Activated naive CD4-positive, alpha-beta T cell treated with anti-CD3 and anti-CD28 coated beads, Interleukin-2, amount 50 U/mL, for 72 hours (primary cell): Measurements from ENCODE around the gene CTPS2. TPM values are rescaled to one million over a fixed set of nuclear protein-coding genes. Genes with fewer than 3 reads are reported as not detected.
"Not testable (repeated sequence)": the region's sequence is repeated elsewhere in the genome, so short reads cannot be mapped to it uniquely, and the experiment has no call there.

ENCODE experiments used
- ATAC-seq, 2 donors: fragments of 150-1000 bp; cut with Tn5 transposase; 2 replicates each; pipeline ENCODE4 v1.10.0; 2021; ENCODE audit warnings: mild to moderate bottlenecking in 2 of 2, moderate library complexity in 2 of 2
- DNase-seq, 2 donors: peaks; one replicate each; pipeline ENCODE4 v3.0.0; 2021 to 2022; ENCODE audit warnings: low spot score in 2 of 2
- H3K27ac Mint-ChIP-seq, 2 donors: one replicate each; pipeline ENCODE4 v1.8.0; 2022; ENCODE audit warnings: mild to moderate bottlenecking in 2 of 2, mixed read lengths in 2 of 2
- H3K36me3 Mint-ChIP-seq, 2 donors: one replicate each; pipeline ENCODE4 v1.8.0; 2022; ENCODE audit warnings: mixed read lengths in 2 of 2
- H3K9me3 Mint-ChIP-seq, 2 donors: one replicate each; pipeline ENCODE4 v1.8.0; 2022; ENCODE audit warnings: mixed read lengths in 2 of 2
- total RNA-seq, 2 donors: library from RNA; stranded (reverse); gene quantifications; one replicate each; pipeline ENCODE4 v1.2.3, GENCODE V29; 2022

Gene CTPS2
- total RNA-seq, 2 donors from 2014 or later, result 2.0 to 8.4 TPM

DNA sequence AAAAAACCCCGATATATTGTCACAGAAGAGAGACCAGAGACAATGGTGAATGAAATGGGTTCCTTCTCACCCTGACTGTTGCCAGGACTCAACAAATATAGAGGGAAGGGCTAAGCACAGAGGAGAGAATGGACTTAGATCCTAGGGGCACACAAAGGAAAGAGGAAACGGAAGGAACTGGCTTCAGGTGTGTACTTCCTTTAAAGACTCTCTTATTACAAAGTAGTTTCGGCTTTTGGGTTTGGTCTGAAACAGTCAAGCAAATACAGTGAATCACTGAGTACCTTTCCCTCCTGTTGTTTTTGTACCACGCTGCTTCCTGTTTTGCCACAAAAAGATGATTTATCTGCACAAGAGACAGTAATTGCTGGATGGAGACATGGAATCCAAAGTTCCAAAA is 108.6 kb downstream of the CTPS2 start:
- no peak for DNase-seq
- ATAC-seq, result peak; percentile 73 to 91
- peak overlapping the region; percentile 90 to 95 for H3K27ac Mint-ChIP-seq
- H3K9me3 Mint-ChIP-seq, result no peaks in the 10 kb centered on the region
- no peaks in the 10 kb centered on the region for H3K36me3 Mint-ChIP-seq

GRCh38 chrX:16603235-16603634 is 109.2 kb downstream of the CTPS2 start:
- not testable (repeated sequence) for H3K36me3 Mint-ChIP-seq, ATAC-seq, H3K9me3 Mint-ChIP-seq, DNase-seq
- peak overlapping the region in 1 of 2 donors; percentile 90 for H3K27ac Mint-ChIP-seq

DNA sequence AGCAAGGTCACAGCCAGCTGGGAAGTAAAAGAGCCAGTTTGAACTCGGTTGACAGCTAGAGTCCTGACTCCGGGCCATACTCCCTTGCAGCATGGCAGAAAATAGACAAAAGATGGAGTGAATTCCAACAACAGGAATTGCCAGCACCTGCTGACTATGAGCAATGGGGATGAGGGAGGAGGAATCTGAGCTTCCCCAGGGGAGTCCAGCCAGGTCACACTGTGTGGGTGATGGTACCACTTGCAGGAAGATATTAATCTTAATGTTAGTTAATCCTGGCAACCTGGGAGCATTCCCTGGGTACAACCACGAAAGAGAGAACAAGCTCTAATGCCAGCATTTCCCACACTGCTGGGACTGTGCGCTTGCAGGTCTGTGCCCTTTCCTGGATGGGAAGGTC is 110.6 kb downstream of the CTPS2 start:
- no peak for ATAC-seq
- no peaks in the 10 kb centered on the region for H3K9me3 Mint-ChIP-seq

GRCh38 chrX:16594490-16594889 is 118.0 kb downstream of the CTPS2 start:
- H3K9me3 Mint-ChIP-seq, result no peaks in the 10 kb centered on the region
- no peak for DNase-seq
- peak overlapping the region in 1 of 2 donors; percentile 44 for H3K27ac Mint-ChIP-seq
- peaks cover 0 to 6% of the 10 kb centered on the region in 2 donors for H3K36me3 Mint-ChIP-seq
- no peak for ATAC-seq

More for the DNA sequence above, 110.6 kb downstream of the CTPS2 start:
- no peaks in the 10 kb centered on the region for H3K36me3 Mint-ChIP-seq
- no peak for DNase-seq
- peak overlapping the region in 1 of 2 donors; percentile 82 for H3K27ac Mint-ChIP-seq

DNA sequence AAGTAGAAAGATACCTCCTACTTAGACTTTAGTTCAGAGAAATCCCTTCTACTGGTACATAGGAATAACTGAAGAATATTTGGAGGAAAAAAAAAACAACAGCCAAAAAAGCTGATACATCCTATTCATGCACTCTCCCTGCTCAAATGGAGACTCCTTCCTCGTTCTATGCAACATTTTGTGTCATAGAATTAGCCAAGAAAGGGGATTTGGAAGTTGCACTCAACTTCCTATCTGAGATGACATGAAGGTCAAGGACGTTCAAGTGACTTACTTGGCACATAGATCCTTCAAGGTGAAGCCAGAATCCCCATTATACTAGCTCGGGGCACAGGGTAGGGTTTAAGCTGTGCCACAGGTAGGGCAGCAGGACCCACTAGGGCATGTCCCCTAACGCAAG is 118.7 kb downstream of the CTPS2 start:
- no peak overlapping the region for H3K27ac Mint-ChIP-seq
- ATAC-seq, result no peak
- no peaks in the 10 kb centered on the region for H3K9me3 Mint-ChIP-seq
- no peak for DNase-seq
- H3K36me3 Mint-ChIP-seq, result peaks cover 0 to 6% of the 10 kb centered on the region in 2 donors

- no peak for ATAC-seq
- DNase-seq, result no peak
- H3K27ac Mint-ChIP-seq, result no peak overlapping the region
- peaks cover 7 to 11% of the 10 kb centered on the region in 2 donors for H3K36me3 Mint-ChIP-seq
- H3K9me3 Mint-ChIP-seq, result no peaks in the 10 kb centered on the region
Observed at GRCh38 chrX:16592194-16592770, 120.2 kb downstream of the CTPS2 start.

DNA sequence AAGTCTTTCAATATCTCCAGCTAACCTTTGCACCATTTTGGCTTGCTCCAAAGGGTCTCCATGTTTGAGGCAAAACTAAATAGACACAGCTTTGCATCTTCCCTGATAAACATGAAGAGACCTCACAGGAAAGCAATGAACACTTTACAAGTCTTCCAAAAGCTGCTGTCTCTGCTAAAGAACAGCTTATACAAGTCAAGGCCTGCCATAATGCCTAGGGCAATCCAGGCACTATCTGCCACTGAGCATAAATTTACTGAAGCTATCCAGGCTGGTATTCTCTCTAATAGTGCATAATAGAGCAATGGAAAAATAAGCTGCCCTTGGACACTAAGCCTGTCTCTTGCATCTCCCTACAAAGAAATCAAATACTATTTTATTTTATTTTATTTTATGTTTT is 122.6 kb downstream of the CTPS2 start:
- H3K36me3 Mint-ChIP-seq, result peaks cover 7 to 11% of the 10 kb centered on the region in 2 donors
- H3K27ac Mint-ChIP-seq, result no peak overlapping the region
- DNase-seq, result no peak
- no peak for ATAC-seq
- no peaks in the 10 kb centered on the region for H3K9me3 Mint-ChIP-seq

- DNase-seq, result no peak
- ATAC-seq, result peak in 1 of 2 donors; percentile 62
- peaks cover 7 to 11% of the 10 kb centered on the region in 2 donors for H3K36me3 Mint-ChIP-seq
- H3K9me3 Mint-ChIP-seq, result no peaks in the 10 kb centered on the region
- no peak overlapping the region for H3K27ac Mint-ChIP-seq
Observed at GRCh38 chrX:16589211-16589610, 123.3 kb downstream of the CTPS2 start.

DNA sequence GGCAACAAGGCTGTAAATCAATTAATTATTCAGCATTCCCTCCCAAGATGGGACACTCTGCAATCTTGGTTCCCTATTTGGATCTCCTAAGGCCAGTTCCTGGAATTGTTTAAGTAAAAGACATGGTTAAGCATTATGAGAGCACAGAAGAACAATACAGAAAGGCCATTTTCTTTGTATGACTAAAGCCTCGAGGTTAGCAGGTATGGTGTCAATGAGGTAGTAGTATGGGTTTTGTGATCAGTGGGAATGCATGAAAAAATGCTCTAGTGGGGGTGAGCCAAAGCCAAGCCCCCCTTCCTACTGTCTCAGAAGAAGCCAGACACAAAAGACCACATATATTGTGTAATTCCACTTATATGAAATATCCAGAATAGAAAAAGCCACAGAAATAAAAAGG is 124.2 kb downstream of the CTPS2 start:
- Mint-ChIP-seq H3K9me3 (no peaks in the 10 kb centered on the region), H3K27ac (peak overlapping the region in 1 of 2 donors; percentile 44), H3K36me3 (peaks cover 7 to 11% of the 10 kb centered on the region in 2 donors)
- no peak for DNase-seq
- peak in 1 of 2 donors; percentile 54 for ATAC-seq

DNA sequence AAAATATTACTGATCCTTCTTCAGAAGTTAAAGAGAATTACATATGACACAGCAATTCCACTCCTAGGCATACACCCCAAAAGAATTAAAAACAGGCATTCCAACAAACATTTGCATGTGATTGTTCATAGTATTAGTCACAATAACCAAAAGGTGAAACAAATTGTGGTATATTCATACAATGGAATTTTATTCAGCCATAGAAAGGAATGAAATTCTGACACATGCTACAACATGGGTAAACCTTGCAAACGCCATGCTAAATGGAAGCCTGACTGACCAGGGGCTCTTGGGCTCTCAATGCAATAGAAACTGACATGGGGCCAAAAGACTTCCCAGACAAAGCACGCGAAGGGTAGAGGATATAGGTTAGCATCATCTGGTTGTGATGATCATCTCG is 124.6 kb downstream of the CTPS2 start:
- Mint-ChIP-seq H3K9me3 (no peaks in the 10 kb centered on the region), H3K27ac (no peak overlapping the region), H3K36me3 (peaks cover 7 to 11% of the 10 kb centered on the region in 2 donors)
- ATAC-seq, result no peak
- DNase-seq, result no peak

- no peak for ATAC-seq
- DNase-seq, result no peak
- Mint-ChIP-seq H3K9me3 (peaks cover 0 to 3% of the 10 kb centered on the region in 2 donors), H3K36me3 (peaks cover 7 to 11% of the 10 kb centered on the region in 2 donors), H3K27ac (peak overlapping the region in 1 of 2 donors; percentile 44)
Observed at GRCh38 chrX:16586377-16587112, 125.9 kb downstream of the CTPS2 start.

DNA sequence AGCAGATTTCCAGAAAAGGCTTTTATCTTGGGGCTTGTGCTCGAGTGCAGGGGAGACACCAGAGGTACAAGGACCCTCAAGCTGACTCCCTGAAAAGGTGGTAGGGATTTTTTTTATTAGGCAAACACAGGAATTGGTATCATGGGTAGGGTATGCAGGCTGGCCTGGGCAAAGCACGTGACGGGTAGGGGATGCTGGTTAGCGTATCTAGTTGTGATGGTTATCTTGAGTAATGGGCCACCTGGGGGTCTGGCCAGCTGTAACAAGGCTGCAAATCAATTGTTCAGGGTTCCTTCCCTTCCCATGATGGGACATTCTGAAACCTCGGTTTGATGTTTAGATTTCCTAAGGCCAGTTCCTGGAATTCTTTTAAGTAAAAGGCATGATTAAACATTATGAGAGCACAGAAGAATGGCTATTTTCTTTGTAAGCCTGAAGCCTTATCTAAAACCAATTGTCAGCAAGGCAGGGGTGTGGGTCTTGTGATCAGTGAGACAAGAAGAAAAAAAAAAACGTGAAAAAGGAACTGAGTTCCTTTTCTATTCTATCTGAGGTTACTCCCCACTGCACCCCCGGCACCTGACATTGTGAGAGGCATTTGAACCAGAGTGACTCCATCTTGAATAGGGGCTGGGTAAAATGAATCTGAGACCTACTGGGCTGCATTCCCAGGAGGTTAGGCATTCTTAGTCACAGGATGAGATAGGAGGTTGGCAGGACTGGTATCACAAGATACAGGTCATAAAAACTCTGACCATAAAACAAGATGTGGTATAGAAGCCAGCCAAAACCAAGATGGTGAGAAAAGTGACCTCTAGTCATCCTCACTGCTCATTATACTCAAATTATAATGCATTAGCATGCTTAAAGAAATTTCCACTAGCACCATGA is 126.7 kb downstream of the CTPS2 start:
- Mint-ChIP-seq H3K27ac (no peak overlapping the region), H3K36me3 (peaks cover 5 to 7% of the 10 kb centered on the region in 2 donors), H3K9me3 (peaks cover 0 to 3% of the 10 kb centered on the region in 2 donors)
- no peak for DNase-seq
- no peak for ATAC-seq

- not testable (repeated sequence) for H3K27ac Mint-ChIP-seq, H3K9me3 Mint-ChIP-seq, DNase-seq, ATAC-seq, H3K36me3 Mint-ChIP-seq
Observed at GRCh38 chrX:16580004-16580797, 132.3 kb downstream of the CTPS2 start.

- Mint-ChIP-seq H3K9me3 (peaks cover 0 to 5% of the 10 kb centered on the region in 2 donors), H3K27ac (no peak overlapping the region), H3K36me3 (no peaks in the 10 kb centered on the region)
- ATAC-seq (no peak), DNase-seq (no peak)
Observed at GRCh38 chrX:16579517-16579916, 133.0 kb downstream of the CTPS2 start.

DNA sequence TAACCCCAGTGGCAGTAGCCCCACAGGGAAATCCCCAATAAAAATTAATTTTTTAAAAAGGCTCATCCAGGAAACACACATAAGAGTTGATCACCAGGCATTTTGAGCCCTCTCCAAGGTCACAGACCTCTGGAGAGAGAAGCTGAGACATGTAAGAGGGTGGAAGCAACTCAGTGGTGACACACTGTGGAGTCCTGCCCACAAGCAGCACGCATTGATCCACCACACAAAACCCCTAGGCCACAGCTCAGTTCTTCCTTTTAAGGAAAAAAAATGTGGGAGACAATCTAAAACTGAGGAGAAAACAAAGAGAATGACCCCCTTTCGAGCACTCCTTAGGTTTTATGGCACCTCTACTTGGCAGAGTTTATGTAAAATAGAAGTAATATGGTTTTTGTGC is 134.3 kb downstream of the CTPS2 start:
- no peak for ATAC-seq
- H3K36me3 Mint-ChIP-seq, result no peaks in the 10 kb centered on the region
- H3K27ac Mint-ChIP-seq, result no peak overlapping the region
- peaks cover 0 to 5% of the 10 kb centered on the region in 2 donors for H3K9me3 Mint-ChIP-seq
- DNase-seq, result no peak

DNA sequence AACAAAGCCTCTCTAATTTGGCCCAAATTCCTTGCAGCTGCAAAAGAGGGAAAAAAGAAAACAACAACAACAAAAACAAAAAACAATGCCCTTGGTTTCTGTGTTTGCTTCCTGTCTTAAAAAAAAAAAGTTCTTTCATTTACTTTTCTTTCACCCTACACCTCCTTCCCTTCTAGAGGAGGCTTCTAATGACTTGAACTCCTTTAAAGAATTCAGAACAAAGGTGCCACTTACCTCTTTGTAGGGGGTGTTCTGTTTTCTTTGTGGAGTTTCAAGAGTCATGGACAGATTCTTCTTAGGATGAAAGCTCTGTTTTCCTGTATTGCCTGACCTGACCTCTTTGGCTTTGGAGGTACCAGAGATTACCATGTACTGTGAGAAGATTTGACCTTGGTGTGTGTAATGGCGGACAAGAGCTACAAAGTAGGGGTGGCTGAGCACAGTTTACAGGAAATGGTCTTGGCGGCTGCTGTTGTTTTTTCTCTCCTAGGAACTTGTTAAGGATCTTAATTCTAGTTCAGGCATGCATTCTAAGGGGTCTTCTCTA is 134.9 kb downstream of the CTPS2 start:
- H3K27ac Mint-ChIP-seq, result no peak overlapping the region

More for the DNA sequence above, 134.9 kb downstream of the CTPS2 start:
- DNase-seq, result no peak
- no peaks in the 10 kb centered on the region for H3K36me3 Mint-ChIP-seq
- H3K9me3 Mint-ChIP-seq, result peaks cover 0 to 4% of the 10 kb centered on the region in 2 donors
- no peak for ATAC-seq
